GM12892 (cell line): ENCODE data around the gene RNF43.

ENCODE experiments used
- POLR2A ChIP-seq: IDR thresholded peaks from 2 replicates; pipeline ENCODE4 v1.6.1; 2011; ENCODE audit warnings: low read depth, low read length, control low read depth
- POLR2AphosphoS5 ChIP-seq: IDR thresholded peaks from 2 replicates; pipeline ENCODE4 v1.6.1; 2011; ENCODE audit warnings: low read depth, low read length, control low read depth

DNA sequence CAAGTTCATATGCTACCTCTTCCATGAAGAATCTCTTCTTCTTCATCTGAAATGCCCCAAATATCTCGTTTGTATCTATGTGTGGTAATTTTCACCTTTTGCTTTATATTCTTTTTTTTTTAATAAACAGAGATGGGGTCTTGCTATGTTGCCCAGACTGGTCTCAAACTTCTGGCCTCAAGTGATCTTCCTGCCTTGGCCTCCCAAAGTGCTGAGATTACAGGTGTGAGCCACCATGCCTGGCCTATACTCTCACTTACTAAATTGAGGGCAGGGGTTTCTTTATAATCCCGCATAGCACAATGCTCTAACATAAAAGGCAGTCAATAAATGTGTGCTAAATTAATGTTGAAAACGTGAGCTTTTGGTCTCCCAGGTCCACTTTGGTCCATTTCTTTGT lies 30.6 kb downstream of the RNF43 start:
- TF ChIP-seq POLR2A (no peak), POLR2AphosphoS5 (no peak)
